Trophoblast cell (in vitro differentiated cells and primary cell): ENCODE data around the gene ECM1. TPM values are rescaled to one million over a fixed set of nuclear protein-coding genes. Genes with fewer than 3 reads are reported as not detected.

ENCODE experiments used
- DNase-seq, 2 donors: peaks; one replicate each; pipeline ENCODE4 v3.0.0-alpha.2; 2016
- H2AFZ ChIP-seq: 2 replicates; pipeline ENCODE4 v1.6.1; 2013; ENCODE audit warnings: low read length, moderate library complexity, mild to moderate bottlenecking; ENCODE audit not compliant: insufficient read depth, poor library complexity
- H2AK5ac ChIP-seq: 2 replicates; pipeline ENCODE4 v1.6.1; 2013; ENCODE audit warnings: mild to moderate bottlenecking, low read length
- H2BK120ac ChIP-seq: 2 replicates; pipeline ENCODE4 v1.6.1; 2013; ENCODE audit warnings: low read length, mild to moderate bottlenecking, moderate library complexity; ENCODE audit not compliant: insufficient read depth, poor library complexity
- H2BK12ac ChIP-seq: 2 replicates; pipeline ENCODE4 v1.6.1; 2013; ENCODE audit warnings: mild to moderate bottlenecking, low read length, moderate library complexity
- H2BK5ac ChIP-seq: 2 replicates; pipeline ENCODE4 v1.6.1; 2013; ENCODE audit warnings: low read length, low read depth, moderate library complexity, mild to moderate bottlenecking; ENCODE audit not compliant: poor library complexity
- H3K14ac ChIP-seq: 2 replicates; pipeline ENCODE4 v1.6.1; 2013; ENCODE audit warnings: mild to moderate bottlenecking, low read length
- H3K18ac ChIP-seq: 2 replicates; pipeline ENCODE4 v1.6.1; 2013; ENCODE audit warnings: mild to moderate bottlenecking, low read length
- H3K23ac ChIP-seq: 2 replicates; pipeline ENCODE4 v1.6.1; 2013; ENCODE audit warnings: low read length
- H3K27ac ChIP-seq: 2 replicates; pipeline ENCODE4 v1.5.1; 2013; ENCODE audit warnings: low read depth, mild to moderate bottlenecking, inconsistent platforms, low read length, moderate library complexity
- H3K27me3 ChIP-seq: 2 replicates; pipeline ENCODE4 v1.6.1; 2013; ENCODE audit warnings: inconsistent platforms, mild to moderate bottlenecking, low read length, moderate library complexity; ENCODE audit not compliant: insufficient read depth
- H3K36me3 ChIP-seq, 2 experiments: 1 replicate in 1 of 2; 2 replicates in 1 of 2; pipeline ENCODE4 v1.6.1; 2013; ENCODE audit warnings: low read length in 2 of 2, mild to moderate bottlenecking in 2 of 2, moderate library complexity in 1 of 2; ENCODE audit not compliant: insufficient read depth in 2 of 2, control insufficient read depth in 1 of 2
- H3K4ac ChIP-seq: 2 replicates; pipeline ENCODE4 v1.6.1; 2013; ENCODE audit warnings: low read depth, mild to moderate bottlenecking, low read length, moderate library complexity
- H3K4me1 ChIP-seq, 2 experiments: 1 replicate in 1 of 2; 2 replicates in 1 of 2; pipeline ENCODE4 v1.6.1; 2013; ENCODE audit warnings: low read length in 2 of 2, mild to moderate bottlenecking in 2 of 2, moderate library complexity in 1 of 2; ENCODE audit not compliant: insufficient read depth in 2 of 2, control insufficient read depth in 1 of 2
- H3K4me2 ChIP-seq: 2 replicates; pipeline ENCODE4 v1.6.1; 2013; ENCODE audit warnings: inconsistent platforms, mild to moderate bottlenecking, low read length, moderate library complexity
- H3K4me3 ChIP-seq: 2 replicates; pipeline ENCODE4 v1.5.1; 2013; ENCODE audit warnings: mild to moderate bottlenecking, low read depth, low read length, inconsistent platforms
- H3K79me1 ChIP-seq: one replicate; pipeline ENCODE4 v1.6.1; 2013; ENCODE audit warnings: low read length
- H3K79me2 ChIP-seq: 2 replicates; pipeline ENCODE4 v1.6.1; 2013; ENCODE audit warnings: low read length, mild to moderate bottlenecking; ENCODE audit not compliant: control insufficient read depth, insufficient read depth, poor library complexity
- H3K9ac ChIP-seq: 2 replicates; pipeline ENCODE4 v1.6.1; 2013; ENCODE audit warnings: mild to moderate bottlenecking, low read length
- H3K9me3 ChIP-seq: 2 replicates; pipeline ENCODE4 v1.6.1; 2013; ENCODE audit warnings: low read depth, mild to moderate bottlenecking, control low read depth, inconsistent platforms, low read length; ENCODE audit not compliant: insufficient read depth
- H4K12ac ChIP-seq: 2 replicates; pipeline ENCODE4 v1.6.1; 2013; ENCODE audit warnings: low read depth, mild to moderate bottlenecking, low read length, moderate library complexity
- H4K8ac ChIP-seq: 2 replicates; pipeline ENCODE4 v1.6.1; 2013; ENCODE audit warnings: low read depth, mild to moderate bottlenecking, low read length, moderate library complexity
- H4K91ac ChIP-seq: one replicate; pipeline ENCODE4 v1.6.1; 2013; ENCODE audit warnings: low read depth, mild to moderate bottlenecking, low read length, moderate library complexity
- WGBS: extraction: QIAGEN DNeasy Blood & Tissue Kit; methylation state at CpG from one replicate; pipeline ENCODE4 v1.1.7; 2013; ENCODE audit warnings: missing lambda C conversion rate; ENCODE audit not compliant: insufficient read length, insufficient coverage; ENCODE audit errors: extremely low coverage; 5-methylcytosine and 5-hydroxymethylcytosine counted together
- polyA plus RNA-seq: library from polyadenylated mRNA; stranded (reverse); fragments of 200-250 nt; gene quantifications from 2 replicates; pipeline ENCODE4 v1.2.3, GENCODE V29; 2013

The ECM1 gene
- 10.8 and 11.8 TPM in 2 replicates for polyA plus RNA-seq

- WGBS = no CpG with 5 or more reads among the region's 7 CpGs
- no peak within 1 kb of the TSS for H2AK5ac ChIP-seq
- no peaks in the 10 kb centered on the region for H3K27me3 ChIP-seq
- H4K12ac ChIP-seq = no peak within 1 kb of the TSS
- peak within 1 kb of the TSS; percentile 0 for H3K14ac ChIP-seq
- no peak within 1 kb of the TSS for H3K23ac ChIP-seq
- H3K4me3 ChIP-seq = no peak within 1 kb of the TSS
- H3K27ac ChIP-seq = peak within 1 kb of the TSS; percentile 16
- H4K8ac ChIP-seq = no peak within 1 kb of the TSS
- H3K4me2 ChIP-seq = no peak within 1 kb of the TSS
- peaks cover 24 to 30% of the 10 kb centered on the region in 2 experiments for H3K36me3 ChIP-seq
- H3K79me1 ChIP-seq = no peaks in the 10 kb centered on the region
- DNase-seq = peak; percentile 32 to 75
- H3K4ac ChIP-seq = no peak within 1 kb of the TSS
- peak within 1 kb of the TSS; percentile 14 for H3K9ac ChIP-seq
- no peaks in the 10 kb centered on the region for H3K79me2 ChIP-seq
- no peak within 1 kb of the TSS for H3K18ac ChIP-seq
- H2BK120ac ChIP-seq = no peak within 1 kb of the TSS
- H2BK12ac ChIP-seq = no peak within 1 kb of the TSS
- H4K91ac ChIP-seq = no peak within 1 kb of the TSS
- no peaks in the 10 kb centered on the region for H3K9me3 ChIP-seq
- peak within 1 kb of the TSS; percentile 7 for H2BK5ac ChIP-seq
- H2AFZ ChIP-seq = no peak within 1 kb of the TSS
- peaks cover 8 to 10% of the 10 kb centered on the region in 2 experiments for H3K4me1 ChIP-seq
These were observed at the start of gene ECM1 for GRCh38 chr1:150507912-150508864. TSS of gene ECM1 (plus strand) at chr1:150508109. CDS start at chr1:150508210, 101 bp downstream.

- H2AFZ ChIP-seq = no peak overlapping the region
- no peak overlapping the region for H3K4ac ChIP-seq
- no peak overlapping the region for H3K18ac ChIP-seq
- DNase-seq = peak; percentile 51 to 84
- no peak overlapping the region for H4K12ac ChIP-seq
- H3K4me2 ChIP-seq = no peak overlapping the region
- no peaks in the 10 kb centered on the region for H3K4me1 ChIP-seq
- no peak overlapping the region for H2BK12ac ChIP-seq
- no peaks in the 10 kb centered on the region for H3K79me2 ChIP-seq
- H3K27me3 ChIP-seq = no peaks in the 10 kb centered on the region
- no peak overlapping the region for H3K4me3 ChIP-seq
- H3K23ac ChIP-seq = no peak overlapping the region
- H3K36me3 ChIP-seq = peaks cover 23 to 31% of the 10 kb centered on the region in 2 experiments
- H3K27ac ChIP-seq = no peak overlapping the region
- no peak overlapping the region for H2BK5ac ChIP-seq
- no peak overlapping the region for H3K9ac ChIP-seq
- no peaks in the 10 kb centered on the region for H3K9me3 ChIP-seq
- no peak overlapping the region for H4K8ac ChIP-seq
- H3K14ac ChIP-seq = no peak overlapping the region
- H2BK120ac ChIP-seq = no peak overlapping the region
- WGBS = no CpG with 5 or more reads among the region's 4 CpGs
- no peaks in the 10 kb centered on the region for H3K79me1 ChIP-seq
- H4K91ac ChIP-seq = no peak overlapping the region
- H2AK5ac ChIP-seq = no peak overlapping the region
These were observed 43.5 kb upstream of the ECM1 start for GRCh38 chr1:150464422-150464826.

- Histone ChIP-seq H3K27ac (no peak overlapping the region), H3K9ac (no peak overlapping the region), H3K4me1 (no peaks in the 10 kb centered on the region), H3K18ac (no peak overlapping the region), H4K12ac (no peak overlapping the region), H4K8ac (no peak overlapping the region), H3K9me3 (no peaks in the 10 kb centered on the region), H4K91ac (no peak overlapping the region), H3K4me2 (no peak overlapping the region), H3K79me1 (no peaks in the 10 kb centered on the region), H3K14ac (no peak overlapping the region), H3K36me3 (peaks cover 32 to 34% of the 10 kb centered on the region in 2 experiments), H3K27me3 (no peaks in the 10 kb centered on the region), H2BK120ac (no peak overlapping the region), H3K79me2 (no peaks in the 10 kb centered on the region), H3K4me3 (no peak overlapping the region), H3K23ac (no peak overlapping the region), H2BK5ac (no peak overlapping the region), H2AFZ (no peak overlapping the region), H2BK12ac (no peak overlapping the region), H2AK5ac (no peak overlapping the region), H3K4ac (no peak overlapping the region)
- DNase-seq = no peak
These were observed 40.9 kb upstream of the ECM1 start for GRCh38 chr1:150466964-150467363.

GRCh38 chr1:150469291-150469690, 38.6 kb upstream of the ECM1 start:
- Histone ChIP-seq H3K27ac (no peak overlapping the region), H3K23ac (no peak overlapping the region), H3K18ac (no peak overlapping the region), H3K9me3 (no peaks in the 10 kb centered on the region), H3K4me3 (no peak overlapping the region), H3K27me3 (no peaks in the 10 kb centered on the region), H4K12ac (no peak overlapping the region), H2BK5ac (no peak overlapping the region), H3K4me1 (no peaks in the 10 kb centered on the region), H3K36me3 (peaks cover 39 to 44% of the 10 kb centered on the region in 2 experiments), H3K79me2 (no peaks in the 10 kb centered on the region), H2BK120ac (no peak overlapping the region), H2BK12ac (no peak overlapping the region), H3K79me1 (no peaks in the 10 kb centered on the region), H2AFZ (no peak overlapping the region), H3K14ac (no peak overlapping the region), H4K8ac (no peak overlapping the region), H2AK5ac (no peak overlapping the region), H4K91ac (no peak overlapping the region), H3K4ac (no peak overlapping the region), H3K9ac (no peak overlapping the region), H3K4me2 (no peak overlapping the region)
- no CpG with 5 or more reads among the region's 1 CpG for WGBS
- DNase-seq = no peak
